SK-N-MC (cell line): ENCODE results near the gene VIT.

Experiments
- FOXP2 ChIP-seq: optimal IDR thresholded peaks from 2 replicates; pipeline ENCODE3; 2011; ENCODE audit warnings: mild to moderate bottlenecking, moderate library complexity; ENCODE audit not compliant: insufficient read depth; ENCODE audit errors: extremely low read length, control extremely low read depth
- POLR2AphosphoS5 ChIP-seq: IDR thresholded peaks from 2 replicates; pipeline ENCODE4 v1.6.1; 2012; ENCODE audit warnings: mild to moderate bottlenecking, low read depth, low read length, borderline replicate concordance

DNA sequence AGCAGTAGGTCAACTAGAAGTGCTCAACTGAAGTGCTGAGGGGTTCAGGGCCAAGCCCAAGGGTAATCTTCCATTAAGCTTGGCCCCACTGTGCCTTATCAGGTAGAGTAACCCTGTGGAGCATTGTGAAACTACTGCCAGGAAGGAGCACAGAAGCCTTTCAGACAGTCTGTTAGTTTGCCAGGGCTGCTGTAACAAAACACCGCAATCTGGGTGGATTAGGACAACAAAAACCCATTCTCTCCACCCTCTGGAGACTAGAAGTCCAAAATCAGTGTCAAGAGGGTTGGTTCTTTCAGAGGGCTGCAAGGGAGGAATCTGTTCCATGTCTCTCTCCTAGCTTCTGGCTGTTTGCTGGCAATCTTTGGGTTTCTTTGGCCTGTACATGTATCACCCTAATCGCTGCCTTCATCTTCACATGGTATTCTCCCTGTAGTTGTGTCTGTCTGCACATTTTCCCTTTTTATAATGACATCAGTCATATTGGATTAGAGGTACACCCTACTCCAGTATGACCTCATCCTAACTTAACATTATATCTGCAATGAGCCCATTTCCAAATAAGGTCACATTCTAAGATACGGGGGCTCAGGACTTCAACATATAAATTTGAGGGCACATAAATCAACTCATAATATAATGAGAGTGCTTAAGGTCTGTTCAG, 21.2 kb downstream of the VIT start:
- TF ChIP-seq FOXP2 (no peak), POLR2AphosphoS5 (no peak)
